Activated naive CD4-positive, alpha-beta T cell treated with anti-CD3 and anti-CD28 coated beads, Interleukin-2, amount 50 U/mL, for 72 hours (primary cell): ENCODE data around the gene KNL1. TPM values are rescaled to one million over a fixed set of nuclear protein-coding genes. Genes with fewer than 3 reads are reported as not detected.
"Not testable (repeated sequence)": the region's sequence is repeated elsewhere in the genome, so short reads cannot be mapped to it uniquely, and the experiment has no call there.

Source experiments
- ATAC-seq, 2 donors: fragments of 150-1000 bp; cut with Tn5 transposase; 2 replicates each; pipeline ENCODE4 v1.10.0; 2021; ENCODE audit warnings: mild to moderate bottlenecking in 2 of 2, moderate library complexity in 2 of 2
- DNase-seq, 2 donors: peaks; one replicate each; pipeline ENCODE4 v3.0.0; 2021 to 2022; ENCODE audit warnings: low spot score in 2 of 2
- H3K27ac Mint-ChIP-seq, 2 donors: one replicate each; pipeline ENCODE4 v1.8.0; 2022; ENCODE audit warnings: mild to moderate bottlenecking in 2 of 2, mixed read lengths in 2 of 2
- H3K36me3 Mint-ChIP-seq, 2 donors: one replicate each; pipeline ENCODE4 v1.8.0; 2022; ENCODE audit warnings: mixed read lengths in 2 of 2
- H3K9me3 Mint-ChIP-seq, 2 donors: one replicate each; pipeline ENCODE4 v1.8.0; 2022; ENCODE audit warnings: mixed read lengths in 2 of 2
- total RNA-seq, 2 donors: library from RNA; stranded (reverse); gene quantifications; one replicate each; pipeline ENCODE4 v1.2.3, GENCODE V29; 2022

KNL1 gene
- total RNA-seq, 2 donors from 2014 or later: 29.0 to 36.9 TPM

GRCh38 chr15:40569129-40569953 is 24.7 kb upstream of the KNL1 start, which contains the start of gene RPUSD2:
RPUSD2 (plus strand) TSS chr15:40569299; CDS start chr15:40569338, 39 bp downstream.
- ATAC-seq: peak; percentile 67 to 73
- H3K27ac Mint-ChIP-seq: peak within 1 kb of the TSS; percentile 91 to 92
- DNase-seq: peak; percentile 89 to 90
- H3K9me3 Mint-ChIP-seq: no peaks in the 10 kb centered on the region
- H3K36me3 Mint-ChIP-seq: peaks cover 3 to 7% of the 10 kb centered on the region in 2 donors

DNA sequence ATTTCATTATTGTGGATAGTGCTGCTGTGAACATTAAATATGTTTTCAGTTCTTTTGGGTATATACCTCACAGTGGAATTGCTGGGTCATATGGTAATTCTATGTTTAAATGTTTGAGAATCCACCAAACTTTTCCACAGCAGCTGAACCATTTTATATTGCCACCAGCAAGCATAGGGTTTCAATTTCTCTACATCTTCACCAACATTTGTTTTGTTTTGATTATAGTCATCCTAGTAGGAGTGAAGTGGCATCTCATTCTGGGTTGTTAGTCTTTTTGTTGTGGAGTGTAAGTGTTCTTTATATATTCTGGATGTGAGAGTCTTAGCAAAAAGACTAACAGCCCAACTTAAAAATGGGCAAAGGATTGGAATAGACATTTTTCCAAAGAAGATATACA is 18.9 kb upstream of the KNL1 start:
- DNase-seq: no peak
- no peak overlapping the region for H3K27ac Mint-ChIP-seq
- peak in 1 of 2 donors; percentile 62 for ATAC-seq
- H3K36me3 Mint-ChIP-seq: peaks cover 5 to 7% of the 10 kb centered on the region in 2 donors
- H3K9me3 Mint-ChIP-seq: no peaks in the 10 kb centered on the region

GRCh38 chr15:40576914-40577313 is 17.1 kb upstream of the KNL1 start:
- H3K27ac Mint-ChIP-seq, ATAC-seq, H3K9me3 Mint-ChIP-seq, DNase-seq, H3K36me3 Mint-ChIP-seq: not testable (repeated sequence)

DNA sequence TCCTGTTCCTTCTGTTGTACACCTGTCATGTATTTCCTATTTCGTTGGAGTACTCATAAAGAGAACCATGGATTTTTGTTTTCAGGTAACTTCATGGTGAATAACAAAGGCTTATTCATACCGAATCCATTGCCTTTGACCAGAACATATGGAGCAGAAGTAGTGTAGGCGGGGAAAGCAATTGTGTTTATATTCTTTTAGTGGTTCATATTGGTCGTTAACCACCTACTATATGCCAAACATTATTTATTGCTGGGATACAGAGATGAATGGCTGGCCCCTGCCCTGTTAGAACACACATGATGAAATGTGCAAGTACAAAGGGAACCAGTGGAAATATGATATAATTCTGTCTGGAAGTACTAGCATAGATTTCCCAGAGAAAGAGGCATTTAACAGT is 15.2 kb upstream of the KNL1 start:
- ATAC-seq (peak in 1 of 2 donors; percentile 76), DNase-seq (no peak)
- Mint-ChIP-seq H3K9me3 (peaks cover 0 to 5% of the 10 kb centered on the region in 2 donors), H3K27ac (peak overlapping the region in 1 of 2 donors; percentile 68), H3K36me3 (peaks cover 0 to 5% of the 10 kb centered on the region in 2 donors)

GRCh38 chr15:40581796-40582195 is 12.3 kb upstream of the KNL1 start:
- not testable (repeated sequence) for H3K36me3 Mint-ChIP-seq, H3K27ac Mint-ChIP-seq, DNase-seq, ATAC-seq, H3K9me3 Mint-ChIP-seq

- H3K36me3 Mint-ChIP-seq: no peaks in the 10 kb centered on the region
- H3K9me3 Mint-ChIP-seq: peaks cover 0 to 5% of the 10 kb centered on the region in 2 donors
- ATAC-seq (peak in 1 of 2 donors; percentile 45), DNase-seq (no peak)
- H3K27ac Mint-ChIP-seq: no peak overlapping the region
Measured at GRCh38 chr15:40582726-40583246, 11.3 kb upstream of the KNL1 start.

DNA sequence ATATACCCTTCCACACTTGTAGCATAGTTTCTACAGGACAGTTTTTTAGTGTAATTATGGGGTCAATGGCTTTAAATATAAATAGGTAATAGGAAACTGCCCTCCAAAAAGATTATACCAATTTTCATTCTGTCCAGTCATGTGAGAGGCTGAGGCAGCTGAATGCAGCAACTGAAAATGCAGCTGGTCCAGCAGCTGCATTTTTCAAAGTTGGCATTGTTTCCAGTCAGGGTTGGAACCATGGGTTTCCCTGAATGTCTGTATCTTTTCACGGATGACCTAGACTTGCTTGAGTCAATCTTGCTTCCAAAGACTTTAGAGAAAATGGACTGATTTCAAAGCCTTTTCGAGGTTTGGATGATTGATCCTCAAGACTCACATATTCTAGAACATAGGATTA is 9.9 kb upstream of the KNL1 start:
- Mint-ChIP-seq H3K27ac (no peak overlapping the region), H3K36me3 (no peaks in the 10 kb centered on the region), H3K9me3 (peaks cover 0 to 5% of the 10 kb centered on the region in 2 donors)
- ATAC-seq: no peak
- DNase-seq: no peak

GRCh38 chr15:40590667-40591050 is 3.4 kb upstream of the KNL1 start:
- Mint-ChIP-seq H3K9me3 (no peaks in the 10 kb centered on the region), H3K27ac (peak overlapping the region in 1 of 2 donors; percentile 67), H3K36me3 (peaks cover 8% of the 10 kb centered on the region in 2 donors)
- ATAC-seq: no peak
- DNase-seq: no peak

- Mint-ChIP-seq H3K27ac (no peak overlapping the region), H3K36me3 (peaks cover 8% of the 10 kb centered on the region in 2 donors), H3K9me3 (no peaks in the 10 kb centered on the region)
- no peak for ATAC-seq
- DNase-seq: no peak
Measured at GRCh38 chr15:40591389-40591788, 2.7 kb upstream of the KNL1 start.

- H3K27ac Mint-ChIP-seq: peak overlapping the region; percentile 97 to 99
- H3K36me3 Mint-ChIP-seq: peaks cover 8% of the 10 kb centered on the region in 2 donors
- DNase-seq (no peak), ATAC-seq (no peak)
- H3K9me3 Mint-ChIP-seq: no peaks in the 10 kb centered on the region
Measured at GRCh38 chr15:40593165-40593564, 884 bp upstream of the KNL1 start.

- ATAC-seq: peak; percentile 65 to 66
- Mint-ChIP-seq H3K27ac (peak overlapping the region; percentile 97 to 99), H3K36me3 (peaks cover 8% of the 10 kb centered on the region in 2 donors), H3K9me3 (no peaks in the 10 kb centered on the region)
- DNase-seq: no peak
Measured at GRCh38 chr15:40594429-40594836, 384 bp downstream of the KNL1 start.

DNA sequence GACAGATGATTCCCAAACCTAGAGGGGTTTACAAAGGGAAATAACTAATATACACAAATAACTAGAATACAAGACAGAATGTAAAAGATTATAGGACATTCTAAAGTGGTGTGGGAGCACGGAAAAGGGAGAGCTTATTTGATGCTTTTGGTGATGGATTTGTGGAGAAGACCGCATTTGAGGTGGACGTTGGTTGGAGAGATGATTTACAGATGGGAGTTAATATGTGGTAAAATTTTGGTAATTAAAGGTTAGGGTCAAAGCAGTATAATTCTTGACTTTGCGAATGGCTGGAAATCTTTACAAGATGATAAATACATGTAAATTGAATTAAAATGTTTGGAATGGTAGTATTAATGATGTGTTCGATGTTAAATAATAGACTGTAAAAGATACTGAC is 1.2 kb downstream of the KNL1 start:
- Mint-ChIP-seq H3K27ac (peak overlapping the region; percentile 97 to 99), H3K9me3 (no peaks in the 10 kb centered on the region), H3K36me3 (peaks cover 8% of the 10 kb centered on the region in 2 donors)
- no peak for DNase-seq
- no peak for ATAC-seq

GRCh38 chr15:40595773-40596172 is 1.7 kb downstream of the KNL1 start:
- H3K36me3 Mint-ChIP-seq: peaks cover 8% of the 10 kb centered on the region in 2 donors

DNA sequence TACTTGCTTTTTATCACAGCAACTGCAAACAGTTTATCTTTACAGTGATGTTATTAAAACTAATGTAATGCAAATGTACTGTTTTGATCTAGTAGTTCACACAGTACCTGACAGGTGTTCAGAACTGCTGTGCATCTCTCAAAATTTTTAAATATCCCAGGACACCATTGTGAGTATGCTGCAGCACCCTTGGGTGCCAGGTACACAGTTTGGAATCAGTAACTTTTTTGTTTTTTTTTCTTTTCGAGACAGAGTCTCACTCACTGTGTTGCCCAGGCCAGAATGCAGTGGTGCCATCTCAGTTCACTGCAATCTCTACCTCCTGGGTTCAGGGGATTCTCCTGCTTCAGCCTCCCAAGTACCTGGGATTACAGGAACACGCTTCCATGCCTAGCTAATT is 3.0 kb downstream of the KNL1 start:
- ATAC-seq: no peak
- H3K27ac Mint-ChIP-seq: no peak overlapping the region
- no peaks in the 10 kb centered on the region for H3K9me3 Mint-ChIP-seq
- no peak for DNase-seq
- H3K36me3 Mint-ChIP-seq: peaks cover 8% of the 10 kb centered on the region in 2 donors

More at GRCh38 chr15:40595773-40596172, 1.7 kb downstream of the KNL1 start:
- DNase-seq (no peak), ATAC-seq (no peak)
- Mint-ChIP-seq H3K9me3 (no peaks in the 10 kb centered on the region), H3K27ac (no peak overlapping the region)

DNA sequence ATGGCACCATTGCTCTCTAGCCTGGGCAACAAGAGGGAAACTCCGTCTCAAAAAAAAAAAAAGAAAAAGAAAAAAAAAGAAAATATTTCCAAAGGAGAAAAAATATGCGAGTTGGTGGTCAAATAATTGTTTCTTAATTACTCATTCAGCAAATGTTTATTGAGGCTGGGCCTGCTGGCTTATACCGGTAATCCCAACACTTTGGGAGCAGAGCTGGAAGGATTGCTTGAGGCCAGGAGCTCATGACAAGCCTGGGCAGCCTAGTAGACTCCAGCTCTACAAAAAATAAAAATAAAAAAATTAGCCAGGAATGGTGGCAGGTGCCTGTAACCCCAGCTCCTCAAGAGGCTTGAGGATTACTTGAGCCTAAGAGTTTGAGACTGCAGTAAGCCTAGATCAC is 4.1 kb downstream of the KNL1 start:
- Mint-ChIP-seq H3K36me3 (peaks cover 8% of the 10 kb centered on the region in 2 donors), H3K9me3 (no peaks in the 10 kb centered on the region), H3K27ac (no peak overlapping the region)
- ATAC-seq (no peak), DNase-seq (no peak)

DNA sequence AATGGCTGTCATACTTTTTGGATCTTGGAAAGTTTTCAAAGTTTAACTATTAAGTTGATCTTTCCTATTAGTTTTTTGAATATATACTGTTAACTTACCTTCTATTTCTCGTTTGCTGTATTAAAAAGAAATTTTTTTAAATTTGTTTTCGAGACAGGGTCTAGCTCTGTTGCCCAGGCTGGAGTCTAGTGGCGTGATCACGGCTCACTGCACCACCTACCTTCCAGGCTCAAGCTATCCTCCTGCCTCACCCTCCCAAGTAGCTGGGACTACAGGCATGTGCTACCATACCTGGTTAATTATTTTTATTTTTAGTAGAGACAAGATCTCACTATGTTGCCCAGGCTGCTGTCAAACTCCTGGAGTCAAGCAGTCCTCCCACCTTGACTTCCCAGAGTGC is 4.6 kb downstream of the KNL1 start:
- H3K27ac Mint-ChIP-seq: no peak overlapping the region
- no peaks in the 10 kb centered on the region for H3K9me3 Mint-ChIP-seq
- peaks cover 8% of the 10 kb centered on the region in 2 donors for H3K36me3 Mint-ChIP-seq
- ATAC-seq: no peak
- no peak for DNase-seq

DNA sequence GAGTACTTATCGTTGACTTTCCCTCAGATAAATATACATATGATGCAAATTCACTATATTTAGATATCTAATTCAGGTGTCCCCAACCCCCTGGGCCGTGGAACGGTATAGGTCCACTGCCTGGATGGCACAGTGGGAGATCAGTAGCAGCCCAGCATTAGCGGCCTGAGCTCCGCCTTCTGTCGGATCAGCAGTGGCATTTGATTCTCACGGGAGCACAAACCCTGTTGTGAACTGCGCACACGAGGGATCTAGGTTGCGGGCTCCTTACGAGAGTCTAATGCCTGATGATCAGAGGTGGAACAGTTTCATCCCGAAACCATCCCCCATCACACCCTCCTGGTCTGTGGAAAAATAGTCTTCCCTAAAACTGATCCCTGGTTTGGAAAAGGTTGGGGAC is 6.9 kb downstream of the KNL1 start:
- DNase-seq (no peak), ATAC-seq (no peak)
- H3K36me3 Mint-ChIP-seq: no peaks in the 10 kb centered on the region
- H3K9me3 Mint-ChIP-seq: no peaks in the 10 kb centered on the region
- H3K27ac Mint-ChIP-seq: no peak overlapping the region

GRCh38 chr15:40603935-40604334 is 9.9 kb downstream of the KNL1 start:
- ATAC-seq: no peak
- peaks cover 0 to 4% of the 10 kb centered on the region in 2 donors for H3K36me3 Mint-ChIP-seq
- no peaks in the 10 kb centered on the region for H3K9me3 Mint-ChIP-seq
- no peak for DNase-seq
- H3K27ac Mint-ChIP-seq: no peak overlapping the region
